GM19351 (cell line): ENCODE results near the gene DDB1.

Experiments
- ATAC-seq: cut with Tn5 transposase; IDR thresholded peaks from one replicate; pipeline ENCODE4 v1.9.1; 2021; ENCODE audit warnings: mild to moderate bottlenecking, moderate library complexity; ENCODE audit not compliant: unreplicated experiment

DDB1 gene

GRCh38 chr11:61357233-61357893, 24.5 kb upstream of the DDB1 start:
- ATAC-seq: peak; percentile 40

GRCh38 chr11:61356706-61357105, 23.8 kb upstream of the DDB1 start:
- no peak for ATAC-seq

- ATAC-seq: no peak
These were observed 21.3 kb upstream of the DDB1 start for GRCh38 chr11:61354208-61354607.

GRCh38 chr11:61353131-61354067, 20.5 kb upstream of the DDB1 start:
- no peak for ATAC-seq

- no peak for ATAC-seq
These were observed 19.1 kb upstream of the DDB1 start for GRCh38 chr11:61352038-61352437.

- ATAC-seq: no peak
These were observed 17.9 kb upstream of the DDB1 start for GRCh38 chr11:61350803-61351202.

DNA sequence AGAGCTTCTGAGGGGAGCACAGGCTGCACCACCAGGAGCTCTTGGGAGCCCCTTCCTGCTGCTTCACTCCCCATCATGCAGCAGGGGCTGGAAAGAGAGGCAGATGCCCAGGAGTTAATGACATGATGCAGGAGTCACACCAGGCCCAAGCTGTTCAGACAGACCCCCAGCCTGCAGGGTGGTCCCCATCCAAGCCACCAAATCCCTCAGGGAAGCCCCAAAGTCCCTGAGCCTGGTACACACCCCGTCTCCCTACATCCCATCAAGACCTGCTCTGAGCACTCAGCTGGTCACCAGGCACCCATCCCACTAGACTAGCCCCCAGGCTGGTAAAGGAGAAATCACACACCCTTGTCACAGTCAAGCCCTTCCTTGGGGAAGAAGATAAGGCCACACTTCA, 17.4 kb upstream of the DDB1 start:
- no peak for ATAC-seq

DNA sequence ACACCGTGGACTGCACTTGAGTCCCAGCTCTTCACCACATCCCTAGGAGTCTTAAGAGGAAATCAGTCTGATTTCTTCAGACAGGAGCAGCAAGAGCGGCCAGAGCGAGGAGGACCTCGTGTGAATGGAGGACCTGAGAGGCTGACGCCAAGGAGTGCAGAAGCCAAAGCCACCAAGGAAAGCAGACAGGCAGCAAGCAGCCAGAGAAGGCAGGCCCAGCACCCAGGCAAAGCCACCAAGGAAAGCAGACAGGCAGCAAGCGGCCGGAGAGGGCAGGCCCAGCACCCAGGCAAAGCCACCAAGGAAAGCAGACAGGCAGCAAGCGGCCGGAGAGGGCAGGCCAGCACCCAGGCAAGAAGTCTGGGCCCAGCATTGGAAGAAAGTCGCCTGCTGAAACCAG, 17.0 kb upstream of the DDB1 start:
- no peak for ATAC-seq

DNA sequence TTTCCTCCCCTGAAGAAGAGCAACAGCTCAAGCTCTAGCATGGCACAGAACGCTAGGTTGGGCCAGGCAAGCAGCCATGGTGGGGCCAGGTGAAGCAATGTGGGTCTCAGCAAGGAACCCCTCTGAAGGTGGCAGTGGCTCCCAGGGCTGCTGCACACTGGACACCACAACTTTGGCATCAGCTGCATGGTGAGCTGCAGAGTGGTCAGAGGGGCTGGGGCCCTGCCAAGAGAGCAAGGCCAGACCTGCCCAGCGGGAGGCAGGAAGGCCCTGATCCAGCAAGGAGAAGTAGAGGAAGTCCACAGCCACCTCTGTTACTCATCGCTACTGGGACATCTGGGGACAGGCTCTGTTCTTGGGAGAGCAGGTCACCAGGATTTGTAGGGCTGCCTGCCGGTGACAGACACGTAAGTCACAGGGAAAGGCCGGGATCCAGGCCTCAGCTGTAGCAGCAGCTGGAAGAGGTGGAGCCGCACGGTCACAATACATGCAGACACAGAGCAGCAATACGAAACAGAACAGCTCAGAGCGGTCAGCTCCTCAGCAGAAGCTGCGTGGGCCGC, 16.4 kb upstream of the DDB1 start:
- no peak for ATAC-seq

DNA sequence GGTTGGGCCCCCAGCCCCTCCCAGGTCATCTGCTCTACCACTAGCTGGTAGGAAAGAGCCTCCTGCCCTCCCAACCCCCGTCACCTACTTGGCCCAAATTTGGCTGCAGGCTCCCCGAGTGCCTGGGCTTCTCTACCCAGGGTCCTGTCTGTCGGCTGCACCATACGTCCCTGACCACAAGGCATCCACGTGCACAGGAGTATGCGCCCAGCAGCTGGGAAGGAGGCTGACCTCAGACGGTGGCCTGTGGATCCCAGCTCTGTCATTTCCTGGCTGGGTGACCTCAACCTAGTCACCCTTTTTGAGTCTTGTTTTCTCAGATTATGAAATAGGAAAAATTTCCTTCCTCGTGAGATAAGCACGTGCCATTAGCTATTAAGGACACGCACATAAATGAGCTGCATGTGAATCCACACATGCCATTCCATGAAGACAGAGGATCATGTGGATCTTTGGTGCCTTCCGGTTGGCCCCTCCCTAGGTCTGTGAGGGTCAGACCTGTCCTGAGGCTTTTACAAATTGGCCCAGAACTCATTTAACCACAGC, 15.1 kb upstream of the DDB1 start:
- ATAC-seq: no peak

- no peak for ATAC-seq
These were observed 13.3 kb upstream of the DDB1 start for GRCh38 chr11:61345954-61346843.

- no peak for ATAC-seq
These were observed 12.3 kb upstream of the DDB1 start for GRCh38 chr11:61345170-61345610.

- no peak for ATAC-seq
These were observed 11.2 kb upstream of the DDB1 start for GRCh38 chr11:61343792-61344745.

DNA sequence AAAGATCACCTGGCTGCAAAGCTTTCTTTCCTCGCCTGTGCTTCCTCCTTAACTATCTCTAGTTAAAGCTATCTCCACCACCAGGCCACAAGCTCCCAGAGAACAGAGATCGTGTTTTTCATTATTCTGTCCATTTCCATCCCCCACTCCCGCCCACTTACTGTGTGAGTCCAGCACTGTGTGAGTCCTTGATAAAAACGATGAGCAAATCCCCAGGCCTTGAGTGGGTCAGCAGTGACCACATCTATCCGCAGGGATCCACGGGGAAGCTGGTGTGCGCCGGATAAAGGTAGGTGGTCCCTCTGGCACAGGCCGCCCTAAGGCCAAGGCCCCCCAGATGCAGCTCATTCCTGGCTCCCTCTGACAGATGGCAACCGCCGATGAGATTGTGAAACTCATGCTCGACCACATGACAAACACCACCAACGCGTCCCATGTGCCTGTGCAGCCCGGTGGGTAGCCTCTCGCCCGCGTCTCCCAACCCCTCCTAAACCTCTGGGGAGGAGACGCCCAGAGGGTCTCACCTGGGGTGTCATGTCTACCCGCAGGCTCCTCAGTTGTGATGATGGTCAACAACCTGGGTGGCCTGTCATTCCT, 9.4 kb upstream of the DDB1 start:
- no peak for ATAC-seq

- ATAC-seq: no peak
These were observed 8.8 kb upstream of the DDB1 start for GRCh38 chr11:61341706-61342105.

GRCh38 chr11:61340979-61341378, 8.1 kb upstream of the DDB1 start:
- ATAC-seq: no peak

DNA sequence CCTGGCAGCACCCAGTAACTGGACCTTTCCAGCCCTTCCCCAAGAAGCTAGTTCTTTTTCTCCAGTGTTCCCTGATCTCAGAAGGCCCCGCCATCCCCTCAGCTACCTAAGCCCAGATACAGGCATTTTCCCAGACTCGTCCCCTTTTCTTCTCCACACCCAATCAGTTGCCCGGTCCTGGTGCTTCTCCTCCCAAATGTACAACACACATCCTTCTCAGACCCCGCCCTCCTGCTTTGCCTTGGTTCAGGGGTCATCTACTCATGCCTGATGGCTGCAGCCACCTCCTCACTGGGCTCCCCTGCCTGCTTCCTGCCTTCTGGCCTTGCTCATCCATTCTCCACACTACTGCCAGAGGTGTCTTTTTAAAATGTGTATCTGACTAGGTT, 6.6 kb upstream of the DDB1 start:
- ATAC-seq: no peak

DNA sequence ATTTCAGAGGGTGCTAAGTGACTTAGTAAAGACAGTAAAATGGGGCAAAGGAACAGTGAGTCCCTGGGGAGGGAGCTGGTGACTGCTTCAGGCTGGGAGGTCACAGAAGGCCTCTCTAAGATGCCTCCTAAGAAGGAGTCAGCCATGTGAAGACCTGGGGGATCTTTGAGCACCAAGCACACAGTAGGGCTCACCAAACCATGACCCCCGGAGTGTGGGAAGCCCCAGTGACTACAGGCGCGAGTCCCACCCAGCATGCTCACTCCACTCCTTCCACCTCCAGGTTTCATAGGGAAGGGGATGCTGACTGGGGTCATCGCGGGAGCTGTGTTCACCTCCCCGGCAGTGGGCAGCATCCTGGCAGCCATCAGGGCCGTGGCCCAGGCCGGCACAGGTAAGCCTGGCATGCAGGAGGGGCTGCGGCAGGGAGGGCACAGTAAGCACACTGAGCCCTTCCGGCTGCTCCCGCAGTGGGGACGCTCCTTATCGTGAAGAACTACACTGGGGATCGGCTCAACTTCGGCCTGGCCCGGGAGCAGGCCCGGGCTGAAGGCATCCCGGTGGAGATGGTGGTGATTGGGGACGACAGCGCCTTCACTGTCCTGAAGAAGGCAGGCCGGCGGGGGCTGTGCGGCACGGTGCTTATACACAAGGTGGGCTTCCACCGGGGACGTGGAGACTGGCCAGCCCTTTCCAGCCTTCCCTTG, 6.0 kb upstream of the DDB1 start:
- ATAC-seq: no peak
